Hematopoietic multipotent progenitor cell treated with erythropoietin and hydrocortisone succinate and interleukin-3 and kit ligand, for 17 days (in vitro differentiated cells): ENCODE measurements around the gene KCNQ1.

Experiments used
- DNase-seq: peaks from one replicate; pipeline ENCODE4 v3.0.0-alpha.2; 2015; ENCODE audit warnings: low spot score

KCNQ1 gene

GRCh38 chr11:2779981-2780849 is 335.4 kb downstream of the KCNQ1 start:
- no peak for DNase-seq

GRCh38 chr11:2780850-2781407 is 336.1 kb downstream of the KCNQ1 start:
- no peak for DNase-seq

GRCh38 chr11:2781408-2782274 is 336.8 kb downstream of the KCNQ1 start:
- DNase-seq, result no peak

- no peak for DNase-seq
Observed at GRCh38 chr11:2782769-2783168, 338.0 kb downstream of the KCNQ1 start.

GRCh38 chr11:2783536-2784082 is 338.8 kb downstream of the KCNQ1 start:
- DNase-seq, result no peak

GRCh38 chr11:2787816-2788167 is 343.0 kb downstream of the KCNQ1 start:
- no peak for DNase-seq

GRCh38 chr11:2788168-2789071 is 343.6 kb downstream of the KCNQ1 start:
- no peak for DNase-seq

GRCh38 chr11:2789331-2789730 is 344.5 kb downstream of the KCNQ1 start:
- DNase-seq, result no peak

- DNase-seq, result no peak
Observed at GRCh38 chr11:2789791-2790567, 345.2 kb downstream of the KCNQ1 start.

GRCh38 chr11:2790568-2790921 is 345.7 kb downstream of the KCNQ1 start:
- DNase-seq, result no peak

- no peak for DNase-seq
Observed at GRCh38 chr11:2791139-2791520, 346.3 kb downstream of the KCNQ1 start.

GRCh38 chr11:2791521-2792380 is 346.9 kb downstream of the KCNQ1 start:
- DNase-seq, result no peak

- DNase-seq, result no peak
Observed at GRCh38 chr11:2792381-2793250, 347.8 kb downstream of the KCNQ1 start.

GRCh38 chr11:2793701-2794045 is 348.9 kb downstream of the KCNQ1 start:
- no peak for DNase-seq

- no peak for DNase-seq
Observed at GRCh38 chr11:2794046-2794967, 349.5 kb downstream of the KCNQ1 start.

GRCh38 chr11:2794968-2795322 is 350.1 kb downstream of the KCNQ1 start:
- no peak for DNase-seq

- DNase-seq, result no peak
Observed at GRCh38 chr11:2795491-2795991, 350.7 kb downstream of the KCNQ1 start.

GRCh38 chr11:2796091-2796490 is 351.3 kb downstream of the KCNQ1 start:
- DNase-seq, result no peak
